HepG2 (cell line): ENCODE results near the gene ARHGAP26. TPM values are rescaled to one million over a fixed set of nuclear protein-coding genes. Genes with fewer than 3 reads are reported as not detected.

Source experiments
- HOXA7 ChIP-seq: sonication (generic); formaldehyde crosslinking; IDR thresholded peaks from 2 replicates; pipeline ENCODE4 v1.8.1; 2022; ENCODE audit warnings: mild to moderate bottlenecking, missing genetic modification reagents, moderate library complexity
- LBX2 ChIP-seq: sonication (generic); formaldehyde crosslinking; IDR thresholded peaks from 2 replicates; pipeline ENCODE4 v1.5.0; 2020; ENCODE audit warnings: missing genetic modification reagents, mild to moderate bottlenecking, borderline replicate concordance
- MTERF4 ChIP-seq: sonication (generic); formaldehyde crosslinking; IDR thresholded peaks from 2 replicates; pipeline ENCODE4 v1.8.0; 2023; ENCODE audit warnings: mild to moderate bottlenecking, missing genetic modification reagents
- NONO ChIP-seq, 2 experiments: fragments of 450-650 bp in 1 of 2; sonication (generic) in 1 of 2; formaldehyde crosslinking in 1 of 2; IDR thresholded peaks in 1 of 2; conservative IDR thresholded peaks in 1 of 2; 2 replicates each; pipeline versions ENCODE4 v1.6.1 to v1.8.0; 2017 to 2022; ENCODE audit warnings: mild to moderate bottlenecking in 1 of 2, missing genetic modification reagents in 1 of 2, moderate library complexity in 1 of 2
- PHF8 ChIP-seq: sonication (generic); formaldehyde crosslinking; IDR thresholded peaks from 2 replicates; pipeline ENCODE4 v1.5.0; 2020; ENCODE audit warnings: missing genetic modification reagents
- THAP11 ChIP-seq: IDR thresholded peaks from 2 replicates; pipeline ENCODE4 v1.6.1; 2016; ENCODE audit warnings: missing biosample characterization, missing genetic modification reagents
- THAP7 ChIP-seq: sonication (generic); formaldehyde crosslinking; IDR thresholded peaks from 2 replicates; pipeline ENCODE4 v1.8.1; 2023; ENCODE audit warnings: mild to moderate bottlenecking, missing genetic modification reagents
- ZNF282 ChIP-seq: fragments of 450-650 bp; IDR thresholded peaks from 2 replicates; pipeline ENCODE4 v1.6.1; 2018; ENCODE audit not compliant: partially characterized antibody
- ZNF616 ChIP-seq: sonication (generic); formaldehyde crosslinking; IDR thresholded peaks from 2 replicates; pipeline ENCODE4 v1.5.0; 2020; ENCODE audit warnings: low read depth, mild to moderate bottlenecking, missing genetic modification reagents
- ZNF639 ChIP-seq: conservative IDR thresholded peaks from 2 replicates; pipeline ENCODE4 v1.6.1; 2018; ENCODE audit warnings: missing genetic modification reagents
- ZNF687 ChIP-seq: sonication (generic); formaldehyde crosslinking; IDR thresholded peaks from 2 replicates; pipeline ENCODE4 v1.5.1; 2020; ENCODE audit warnings: mild to moderate bottlenecking, missing genetic modification reagents, moderate library complexity
- ZNF768 ChIP-seq: sonication (generic); formaldehyde crosslinking; IDR thresholded peaks from 2 replicates; pipeline ENCODE4 v1.4.0; 2020; ENCODE audit warnings: missing genetic modification reagents
- ZNF770 ChIP-seq: sonication (generic); formaldehyde crosslinking; IDR thresholded peaks from 2 replicates; pipeline ENCODE4 v1.5.0; 2020; ENCODE audit warnings: mild to moderate bottlenecking, missing genetic modification reagents
- ZUFSP ChIP-seq: sonication (generic); formaldehyde crosslinking; IDR thresholded peaks from 2 replicates; pipeline ENCODE4 v1.9.0; 2021; ENCODE audit warnings: missing genetic modification reagents, mild to moderate bottlenecking, borderline replicate concordance
- polyA plus RNA-seq, 8 experiments: library from polyadenylated mRNA; depleted of rRNA in 3 of 8; stranded (reverse) in 7 of 8; unstranded in 1 of 8; fragments of >200 nt; fragmentation: Illumina TruSeq in 4 of 8; extraction: Trizol in 4 of 8; gene quantifications; 2 replicates each; pipeline versions ENCODE4 v1.2.1 to v1.2.3, GENCODE V29; 2011 to 2016; ENCODE audit warnings: low read depth in 4 of 8, missing spikeins in 1 of 8, mixed read lengths in 1 of 8; ENCODE audit not compliant: insufficient read depth in 1 of 8
- total RNA-seq, 5 experiments: library from RNA; depleted of rRNA; stranded (reverse); fragments of >200 nt; fragmentation: Illumina TruSeq; extraction: Trizol; gene quantifications; 2 replicates each; pipeline ENCODE4 v1.2.3, GENCODE V29; 2016; ENCODE audit warnings: low read depth in 1 of 5

The ARHGAP26 gene
- total and polyA plus RNA-seq, 2 of the 13 experiments (the other 11 are each of a cell fraction or from before 2014, with no cell fraction given): 9.6 to 18.2 TPM

- TF ChIP-seq ZUFSP (CRISPR knock-in tag) (no peak), ZNF282 (no peak), ZNF687 (CRISPR knock-in tag) (peak; percentile 7; the same call in 1 of the 2 replicates), ZNF616 (no peak), HOXA7 (CRISPR knock-in tag) (no peak), LBX2 (CRISPR knock-in tag) (no peak), ZNF770 (CRISPR knock-in tag) (no peak), ZNF639 (CRISPR knock-in tag) (0 out of 2 replicates have a peak, but pooled peaks have one; percentile 17), ZNF768 (CRISPR knock-in tag) (no peak), THAP11 (CRISPR knock-in tag) (peak; percentile 30; the same call in 1 of the 2 replicates), NONO (IDR thresholded peaks at IDR 0.05) (no peak), NONO (CRISPR knock-in tag; conservative IDR thresholded peaks at IDR 0.05) (peak; percentile 70; the same call in 1 of the 2 replicates), MTERF4 (CRISPR knock-in tag) (no peak), PHF8 (CRISPR knock-in tag) (no peak), THAP7 (CRISPR knock-in tag) (no peak)
Measured at GRCh38 chr5:142981886-142982820, 212.0 kb downstream of the ARHGAP26 start (continued).
